Amniotic epithelial cell (primary cell): Measurements from ENCODE around the gene ATP6AP2.
A peak's percentile ranks its signal among the peaks of the same experiment; 100 is the strongest.

Experiments used
- DNase-seq: peaks from one replicate; pipeline ENCODE4 v3.0.0-alpha.2; 2010; ENCODE audit warnings: low read depth

ATP6AP2 gene

GRCh38 chrX:40644821-40645358 is 64.1 kb downstream of the ATP6AP2 start:
- peak; percentile 74 for DNase-seq

- peak; percentile 17 for DNase-seq
Measured at GRCh38 chrX:40646489-40647306, 65.9 kb downstream of the ATP6AP2 start.

- peak; percentile 71 for DNase-seq
Measured at GRCh38 chrX:40647307-40648197, 66.8 kb downstream of the ATP6AP2 start, which contains the start of gene CXorf38. Gene CXorf38, minus strand, starts transcription at chrX:40647561. Its CDS starts 41 bp downstream, at chrX:40647520.

GRCh38 chrX:40651620-40652223 is 71.0 kb downstream of the ATP6AP2 start:
- DNase-seq, result peak; percentile 45

- DNase-seq, result no peak
Measured at GRCh38 chrX:40652664-40653063, 71.9 kb downstream of the ATP6AP2 start.

- DNase-seq, result no peak
Measured at GRCh38 chrX:40653535-40653934, 72.8 kb downstream of the ATP6AP2 start.
